Breast epithelium (tissue), 4 donors: ENCODE results near the gene GPATCH1. TPM values are rescaled to one million over a fixed set of nuclear protein-coding genes. Genes with fewer than 3 reads are reported as not detected.

ENCODE experiments used
- DNase-seq, 2 donors: peaks; one replicate each; pipeline ENCODE4 v3.0.0-alpha.2; 2019; ENCODE audit warnings: low spot score in 2 of 2
- H3K27ac ChIP-seq, 2 donors: fragments of 200-600 bp; sonication (generic) in 1 of 2; one replicate each; pipeline ENCODE4 v1.5.1; 2016 to 2019; ENCODE audit warnings: mild to moderate bottlenecking in 1 of 2
- H3K27me3 ChIP-seq, 2 donors: fragments of 200-600 bp; sonication (generic) in 1 of 2; one replicate each; pipeline versions ENCODE4 v1.5.1 to v1.6.0; 2017 to 2019; ENCODE audit warnings: control low read depth in 1 of 2, mild to moderate bottlenecking in 1 of 2
- H3K36me3 ChIP-seq: fragments of 200-600 bp; one replicate; pipeline ENCODE4 v1.5.1; 2019
- H3K4me1 ChIP-seq, 2 donors: fragments of 200-600 bp; sonication (generic); one replicate each; pipeline ENCODE4 v1.5.1; 2016 to 2019; ENCODE audit warnings: control low read depth in 1 of 2
- H3K4me3 ChIP-seq, 3 donors: fragments of 200-600 bp; sonication (generic); 1 replicate in 2 of 3; 2 replicates in 1 of 3; pipeline ENCODE4 v1.5.1; 2016 to 2019; ENCODE audit warnings: mild to moderate bottlenecking in 3 of 3, moderate library complexity in 2 of 3
- H3K9me3 ChIP-seq, 2 donors: fragments of 200-600 bp; sonication (generic) in 1 of 2; one replicate each; pipeline ENCODE4 v1.5.1; 2016 to 2019; ENCODE audit warnings: control low read depth in 1 of 2
- POLR2A ChIP-seq: fragments of 450-650 bp; IDR thresholded peaks from one replicate; pipeline ENCODE4 v1.6.1; 2016; ENCODE audit warnings: antibody characterized with exemption, mild to moderate bottlenecking, moderate library complexity
- POLR2AphosphoS5 ChIP-seq, 3 donors: sonication (generic); formaldehyde crosslinking; IDR thresholded peaks; one replicate each; pipeline ENCODE4 v1.6.1; 2017; ENCODE audit warnings: antibody characterized with exemption in 3 of 3
- intact Hi-C: fragments of 100-400 bp; cut with DNase I; formaldehyde crosslinking; loops from one replicate; pipeline ENCODE4 v1.15.1; 2023; ENCODE audit warnings: low total_unique reads
- total RNA-seq, 3 donors: library from RNA; depleted of rRNA; stranded (reverse); fragments of >200 nt; gene quantifications; one replicate each; pipeline ENCODE4 v1.1.0, GENCODE V29; 2016
- TF ChIP-seq, protein P1 (sequence below), 3 donors: fragments of 450-650 bp; IDR thresholded peaks; one replicate each; pipeline ENCODE4 v1.5.1; 2016 to 2017; ENCODE audit warnings: antibody characterized with exemption in 3 of 3, mild to moderate bottlenecking in 3 of 3, moderate library complexity in 3 of 3

The GPATCH1 gene
- total RNA-seq, 3 donors from 2014 or later, result 9.4 to 14.2 (median 12.5) TPM

DNA sequence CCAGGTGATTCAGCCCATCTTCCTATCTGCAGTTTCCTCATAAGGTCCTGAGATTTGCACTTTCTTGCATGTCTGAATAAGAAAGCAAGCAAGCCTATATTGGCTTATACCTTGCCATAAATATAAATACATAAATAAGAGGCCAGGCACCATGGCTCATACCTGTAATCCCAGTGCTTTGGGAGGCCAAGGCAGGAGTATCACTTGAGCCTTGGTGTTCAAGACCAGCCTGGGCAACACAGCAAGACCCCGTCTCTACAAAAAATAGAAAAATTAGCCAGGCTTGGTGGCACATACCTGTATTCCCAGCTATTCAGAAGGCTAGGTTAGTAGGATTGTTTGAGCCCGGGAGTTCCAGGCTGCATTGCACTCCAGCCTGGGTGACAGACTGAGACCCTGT lies 5.5 kb upstream of the GPATCH1 start:
- TF ChIP-seq POLR2AphosphoS5 (IDR thresholded peaks at IDR 0.05), result no peak
- TF ChIP-seq, protein P1, sequence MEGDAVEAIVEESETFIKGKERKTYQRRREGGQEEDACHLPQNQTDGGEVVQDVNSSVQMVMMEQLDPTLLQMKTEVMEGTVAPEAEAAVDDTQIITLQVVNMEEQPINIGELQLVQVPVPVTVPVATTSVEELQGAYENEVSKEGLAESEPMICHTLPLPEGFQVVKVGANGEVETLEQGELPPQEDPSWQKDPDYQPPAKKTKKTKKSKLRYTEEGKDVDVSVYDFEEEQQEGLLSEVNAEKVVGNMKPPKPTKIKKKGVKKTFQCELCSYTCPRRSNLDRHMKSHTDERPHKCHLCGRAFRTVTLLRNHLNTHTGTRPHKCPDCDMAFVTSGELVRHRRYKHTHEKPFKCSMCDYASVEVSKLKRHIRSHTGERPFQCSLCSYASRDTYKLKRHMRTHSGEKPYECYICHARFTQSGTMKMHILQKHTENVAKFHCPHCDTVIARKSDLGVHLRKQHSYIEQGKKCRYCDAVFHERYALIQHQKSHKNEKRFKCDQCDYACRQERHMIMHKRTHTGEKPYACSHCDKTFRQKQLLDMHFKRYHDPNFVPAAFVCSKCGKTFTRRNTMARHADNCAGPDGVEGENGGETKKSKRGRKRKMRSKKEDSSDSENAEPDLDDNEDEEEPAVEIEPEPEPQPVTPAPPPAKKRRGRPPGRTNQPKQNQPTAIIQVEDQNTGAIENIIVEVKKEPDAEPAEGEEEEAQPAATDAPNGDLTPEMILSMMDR (IDR thresholded peaks at IDR 0.05), result no peak
- no peak for TF ChIP-seq POLR2A
- Histone ChIP-seq H3K4me3 (no peak overlapping the region), H3K4me1 (no peaks in the 10 kb centered on the region), H3K27me3 (no peaks in the 10 kb centered on the region), H3K9me3 (no peaks in the 10 kb centered on the region), H3K36me3 (no peaks in the 10 kb centered on the region), H3K27ac (no peak overlapping the region)
- no peak for DNase-seq
- intact Hi-C loops, result no loop called here

DNA sequence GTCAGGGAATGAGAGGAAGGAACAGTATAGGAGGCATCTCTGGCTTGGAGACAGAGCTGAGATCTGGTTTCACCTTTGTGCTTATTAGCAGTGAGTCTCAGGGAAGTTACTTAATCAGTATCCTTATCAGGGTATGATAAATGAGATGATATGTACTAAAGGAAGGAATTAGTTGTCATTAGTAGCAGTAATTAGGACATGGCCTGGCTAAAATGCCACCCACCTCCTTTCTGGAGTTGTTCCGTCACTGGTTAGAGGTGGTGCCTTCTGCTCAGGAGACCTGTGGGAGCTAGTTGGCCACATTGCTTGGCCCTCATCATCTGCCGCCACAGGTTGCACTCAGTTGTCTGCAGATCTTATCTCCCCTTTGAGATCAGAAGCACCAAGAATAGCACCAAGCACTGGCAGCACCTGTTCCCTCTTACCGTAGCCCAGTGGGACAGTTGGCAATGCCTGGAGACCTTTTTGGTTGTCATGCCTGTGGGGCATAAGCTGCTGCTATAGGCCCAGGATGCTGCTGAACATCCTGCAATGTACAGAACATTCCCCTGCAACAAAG lies 4.7 kb downstream of the GPATCH1 start:
- peaks cover 4% of the 10 kb centered on the region for H3K36me3 ChIP-seq
- TF ChIP-seq, protein P1 (IDR thresholded peaks at IDR 0.05), result no peak
- TF ChIP-seq POLR2AphosphoS5 (IDR thresholded peaks at IDR 0.05) (no peak), POLR2A (no peak)
- no peaks in the 10 kb centered on the region for H3K9me3 ChIP-seq
- intact Hi-C loops, result no loop called here
- no peaks in the 10 kb centered on the region for H3K27me3 ChIP-seq
- H3K4me3 ChIP-seq, result no peak overlapping the region
- H3K4me1 ChIP-seq, result peaks cover 0 to 7% of the 10 kb centered on the region in 2 donors
- DNase-seq, result no peak
- no peak overlapping the region for H3K27ac ChIP-seq

DNA sequence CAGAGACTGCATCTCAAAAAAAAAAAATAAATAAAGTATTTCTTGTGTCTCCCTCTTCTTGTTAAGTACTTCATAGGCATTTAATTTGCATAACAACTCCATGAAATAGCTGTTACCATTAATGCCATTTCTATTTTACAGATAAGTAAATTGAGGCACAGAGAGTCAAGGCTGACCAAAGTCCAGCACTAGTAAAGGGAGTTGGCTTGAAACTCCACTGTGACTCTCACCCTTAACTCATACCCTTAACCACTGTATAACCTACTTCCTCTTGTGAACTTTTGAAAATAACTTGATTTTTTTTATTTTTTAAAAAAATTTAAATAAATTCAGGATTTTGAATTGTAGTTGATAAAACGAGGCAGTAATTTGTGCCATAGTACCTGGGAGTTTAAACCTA lies 6.0 kb downstream of the GPATCH1 start:
- intact Hi-C loops, result no loop called here

DNA sequence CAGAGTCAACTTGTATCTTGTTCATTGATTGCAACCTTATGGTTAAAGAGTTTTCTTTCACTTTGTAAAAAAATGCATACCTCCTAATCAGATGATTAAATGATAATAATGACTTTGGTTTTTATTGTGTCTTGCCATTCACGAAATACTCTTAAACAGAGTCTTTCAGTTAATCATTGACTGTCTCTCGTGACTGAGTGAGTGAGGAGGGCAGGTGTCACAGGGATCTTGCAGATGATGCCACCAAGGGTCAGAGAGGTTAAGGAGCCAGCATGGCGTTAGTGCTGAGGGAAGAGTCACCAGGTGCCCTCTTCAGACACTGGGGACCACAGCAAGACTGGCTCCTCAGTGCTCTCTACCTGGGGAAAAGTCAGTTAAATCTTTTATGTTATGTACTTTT lies 8.0 kb downstream of the GPATCH1 start:
- H3K4me3 ChIP-seq, result no peak overlapping the region

More for the DNA sequence above, 6.0 kb downstream of the GPATCH1 start:
- no peaks in the 10 kb centered on the region for H3K9me3 ChIP-seq
- TF ChIP-seq POLR2A (no peak), POLR2AphosphoS5 (IDR thresholded peaks at IDR 0.05) (no peak)
- TF ChIP-seq, protein P1 (IDR thresholded peaks at IDR 0.05), result no peak
- H3K36me3 ChIP-seq, result peaks cover 7% of the 10 kb centered on the region
- H3K4me3 ChIP-seq, result no peak overlapping the region
- DNase-seq, result no peak
- H3K27ac ChIP-seq, result no peak overlapping the region
- H3K27me3 ChIP-seq, result no peaks in the 10 kb centered on the region
- peaks cover 0 to 4% of the 10 kb centered on the region in 2 donors for H3K4me1 ChIP-seq

DNA sequence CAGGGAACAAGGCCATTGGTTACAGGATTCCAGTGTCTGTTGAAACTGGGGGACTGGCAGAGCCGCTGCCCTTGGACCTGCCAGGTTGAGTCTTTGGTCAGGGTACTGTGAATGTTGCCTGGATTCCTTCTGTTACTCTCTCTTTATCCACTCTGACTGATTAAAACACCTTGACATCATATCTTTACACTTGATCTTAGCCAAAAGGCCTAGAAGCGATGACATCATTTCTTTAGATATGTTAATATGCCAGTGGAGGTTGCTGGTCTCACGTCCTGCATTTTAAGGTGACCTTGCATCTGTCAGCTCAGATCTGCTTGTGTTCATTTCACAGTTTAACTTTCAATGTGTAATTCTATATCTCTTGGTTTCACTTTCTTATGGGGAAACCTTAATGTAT lies 9.2 kb downstream of the GPATCH1 start:
- H3K4me1 ChIP-seq, result no peaks in the 10 kb centered on the region
- H3K4me3 ChIP-seq, result no peak overlapping the region
- H3K9me3 ChIP-seq, result no peaks in the 10 kb centered on the region
- H3K27me3 ChIP-seq, result no peaks in the 10 kb centered on the region
- H3K27ac ChIP-seq, result no peak overlapping the region
- no peak for DNase-seq
- TF ChIP-seq POLR2AphosphoS5 (IDR thresholded peaks at IDR 0.05), result no peak
- TF ChIP-seq, protein P1 (IDR thresholded peaks at IDR 0.05), result no peak
- no peak for TF ChIP-seq POLR2A
- intact Hi-C loops, result no loop called here
- H3K36me3 ChIP-seq, result peaks cover 7% of the 10 kb centered on the region

More for the DNA sequence above, 8.0 kb downstream of the GPATCH1 start:
- H3K4me1 ChIP-seq, result no peaks in the 10 kb centered on the region
- intact Hi-C loops, result no loop called here
- TF ChIP-seq POLR2AphosphoS5 (IDR thresholded peaks at IDR 0.05), result no peak
- no peak for TF ChIP-seq POLR2A
- H3K27me3 ChIP-seq, result no peaks in the 10 kb centered on the region
- no peak for DNase-seq
- no peaks in the 10 kb centered on the region for H3K9me3 ChIP-seq
- peaks cover 7% of the 10 kb centered on the region for H3K36me3 ChIP-seq
- no peak overlapping the region for H3K27ac ChIP-seq
